ENCODE measurements around the gene PIGU.

- TF ChIP-seq EZH2 (IDR thresholded peaks at IDR 0.05): no peak
- TF ChIP-seq POLR2AphosphoS5 (IDR thresholded peaks at IDR 0.05; ENCODE audit: borderline replicate concordance, low read depth, low read length): no peak
Observed at GRCh38 chr20:34579979-34580940, 96.6 kb downstream of the PIGU start.
